Neural cell (in vitro differentiated cells): ENCODE results near the gene MYO3A.
"Not testable (repeated sequence)": the region's sequence is repeated elsewhere in the genome, so short reads cannot be mapped to it uniquely, and the experiment has no call there.

Experiments
- EP300 ChIP-seq: fragments of 450-650 bp; conservative IDR thresholded peaks from 2 replicates; pipeline ENCODE4 v1.6.1; 2014; ENCODE audit warnings: antibody characterized with exemption, mild to moderate bottlenecking, moderate library complexity; ENCODE audit not compliant: poor library complexity, severe bottlenecking
- EZH2 ChIP-seq: fragments of 200-600, 300-800 bp; shearing (Covaris generic), sonication (generic); IDR thresholded peaks from 2 replicates; pipeline ENCODE4 v1.6.1; 2014; ENCODE audit warnings: antibody characterized with exemption, low read length, borderline replicate concordance, mild to moderate bottlenecking; ENCODE audit not compliant: insufficient read depth, poor library complexity, severe bottlenecking
- MXI1 ChIP-seq: fragments of 450-650 bp; conservative IDR thresholded peaks from 2 replicates; pipeline ENCODE4 v1.6.1; 2014; ENCODE audit warnings: antibody characterized with exemption, mild to moderate bottlenecking; ENCODE audit not compliant: poor library complexity, severe bottlenecking
- POLR2AphosphoS5 ChIP-seq: IDR thresholded peaks from 2 replicates; pipeline ENCODE4 v1.6.1; 2012
- TF ChIP-seq, protein P1 (sequence below): fragments of 450-650 bp; IDR thresholded peaks from 2 replicates; pipeline ENCODE4 v1.5.1; 2014; ENCODE audit warnings: antibody characterized with exemption, mild to moderate bottlenecking, moderate library complexity; ENCODE audit not compliant: poor library complexity, severe bottlenecking
- TF ChIP-seq, protein P2 (sequence below): IDR thresholded peaks from 2 replicates; pipeline ENCODE4 v1.6.1; 2012; ENCODE audit warnings: borderline replicate concordance

DNA sequence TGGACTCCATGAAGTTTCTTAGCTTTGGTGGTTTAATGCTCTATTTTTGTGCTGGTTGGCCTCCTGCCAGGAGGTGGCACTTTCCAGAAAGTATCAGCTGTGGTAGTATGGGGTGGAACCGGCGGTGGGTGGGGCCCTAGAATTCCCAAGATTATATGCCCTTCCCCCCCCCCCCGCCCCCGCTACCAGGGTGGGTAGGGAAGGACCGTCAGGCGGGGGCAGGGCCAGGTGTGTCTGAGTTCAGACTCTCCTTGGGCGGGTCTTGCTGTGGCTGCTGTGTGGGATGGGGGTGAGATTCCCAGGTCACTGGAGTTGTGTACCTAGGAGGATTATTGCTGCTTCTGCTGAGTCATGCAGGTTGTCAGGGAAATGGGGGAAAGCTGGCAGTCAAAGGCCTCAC lies 146.9 kb downstream of the MYO3A start:
- not testable (repeated sequence) for TF ChIP-seq EZH2, POLR2AphosphoS5, MXI1, EP300
- TF ChIP-seq, protein P1, sequence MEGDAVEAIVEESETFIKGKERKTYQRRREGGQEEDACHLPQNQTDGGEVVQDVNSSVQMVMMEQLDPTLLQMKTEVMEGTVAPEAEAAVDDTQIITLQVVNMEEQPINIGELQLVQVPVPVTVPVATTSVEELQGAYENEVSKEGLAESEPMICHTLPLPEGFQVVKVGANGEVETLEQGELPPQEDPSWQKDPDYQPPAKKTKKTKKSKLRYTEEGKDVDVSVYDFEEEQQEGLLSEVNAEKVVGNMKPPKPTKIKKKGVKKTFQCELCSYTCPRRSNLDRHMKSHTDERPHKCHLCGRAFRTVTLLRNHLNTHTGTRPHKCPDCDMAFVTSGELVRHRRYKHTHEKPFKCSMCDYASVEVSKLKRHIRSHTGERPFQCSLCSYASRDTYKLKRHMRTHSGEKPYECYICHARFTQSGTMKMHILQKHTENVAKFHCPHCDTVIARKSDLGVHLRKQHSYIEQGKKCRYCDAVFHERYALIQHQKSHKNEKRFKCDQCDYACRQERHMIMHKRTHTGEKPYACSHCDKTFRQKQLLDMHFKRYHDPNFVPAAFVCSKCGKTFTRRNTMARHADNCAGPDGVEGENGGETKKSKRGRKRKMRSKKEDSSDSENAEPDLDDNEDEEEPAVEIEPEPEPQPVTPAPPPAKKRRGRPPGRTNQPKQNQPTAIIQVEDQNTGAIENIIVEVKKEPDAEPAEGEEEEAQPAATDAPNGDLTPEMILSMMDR, result not testable (repeated sequence)
- TF ChIP-seq, protein P2, sequence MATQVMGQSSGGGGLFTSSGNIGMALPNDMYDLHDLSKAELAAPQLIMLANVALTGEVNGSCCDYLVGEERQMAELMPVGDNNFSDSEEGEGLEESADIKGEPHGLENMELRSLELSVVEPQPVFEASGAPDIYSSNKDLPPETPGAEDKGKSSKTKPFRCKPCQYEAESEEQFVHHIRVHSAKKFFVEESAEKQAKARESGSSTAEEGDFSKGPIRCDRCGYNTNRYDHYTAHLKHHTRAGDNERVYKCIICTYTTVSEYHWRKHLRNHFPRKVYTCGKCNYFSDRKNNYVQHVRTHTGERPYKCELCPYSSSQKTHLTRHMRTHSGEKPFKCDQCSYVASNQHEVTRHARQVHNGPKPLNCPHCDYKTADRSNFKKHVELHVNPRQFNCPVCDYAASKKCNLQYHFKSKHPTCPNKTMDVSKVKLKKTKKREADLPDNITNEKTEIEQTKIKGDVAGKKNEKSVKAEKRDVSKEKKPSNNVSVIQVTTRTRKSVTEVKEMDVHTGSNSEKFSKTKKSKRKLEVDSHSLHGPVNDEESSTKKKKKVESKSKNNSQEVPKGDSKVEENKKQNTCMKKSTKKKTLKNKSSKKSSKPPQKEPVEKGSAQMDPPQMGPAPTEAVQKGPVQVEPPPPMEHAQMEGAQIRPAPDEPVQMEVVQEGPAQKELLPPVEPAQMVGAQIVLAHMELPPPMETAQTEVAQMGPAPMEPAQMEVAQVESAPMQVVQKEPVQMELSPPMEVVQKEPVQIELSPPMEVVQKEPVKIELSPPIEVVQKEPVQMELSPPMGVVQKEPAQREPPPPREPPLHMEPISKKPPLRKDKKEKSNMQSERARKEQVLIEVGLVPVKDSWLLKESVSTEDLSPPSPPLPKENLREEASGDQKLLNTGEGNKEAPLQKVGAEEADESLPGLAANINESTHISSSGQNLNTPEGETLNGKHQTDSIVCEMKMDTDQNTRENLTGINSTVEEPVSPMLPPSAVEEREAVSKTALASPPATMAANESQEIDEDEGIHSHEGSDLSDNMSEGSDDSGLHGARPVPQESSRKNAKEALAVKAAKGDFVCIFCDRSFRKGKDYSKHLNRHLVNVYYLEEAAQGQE, result not testable (repeated sequence)
